OCI-LY1 (cell line): ENCODE measurements around the gene RNF38.

Source experiments
- EZH2 ChIP-seq: fragments of 200-600 bp; sonication (generic), shearing (Covaris generic); IDR thresholded peaks from 2 replicates; pipeline ENCODE4 v1.8.0; 2017; ENCODE audit warnings: borderline replicate concordance, mixed run types, mild to moderate bottlenecking, antibody characterized with exemption, low read length, moderate library complexity, mixed read lengths
- TF ChIP-seq, protein P1 (sequence below): fragments of 200-600 bp; sonication (generic), shearing (Covaris generic); IDR thresholded peaks from 2 replicates; pipeline ENCODE4 v1.5.1; 2017; ENCODE audit warnings: mild to moderate bottlenecking, antibody characterized with exemption, low read length, moderate library complexity, mixed read lengths

DNA sequence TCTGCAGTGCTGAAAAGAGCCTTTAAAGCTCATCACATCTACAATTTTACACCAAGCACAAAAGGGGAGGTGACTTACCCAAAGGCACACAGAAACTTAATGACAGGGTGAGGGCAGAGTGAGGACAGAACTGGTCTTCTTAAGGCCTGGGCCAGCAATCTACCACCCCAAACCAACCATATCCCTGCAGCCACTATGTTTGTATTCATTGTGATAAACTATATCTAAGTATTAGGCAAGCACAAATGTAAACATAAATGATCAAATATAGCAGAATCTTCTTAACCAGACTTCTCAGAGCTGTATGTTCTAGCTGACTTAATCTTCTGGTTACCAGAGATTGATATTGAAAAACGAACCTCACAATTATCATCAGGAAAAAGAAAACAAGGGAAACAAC lies 47.9 kb upstream of the RNF38 start:
- TF ChIP-seq, protein P1, sequence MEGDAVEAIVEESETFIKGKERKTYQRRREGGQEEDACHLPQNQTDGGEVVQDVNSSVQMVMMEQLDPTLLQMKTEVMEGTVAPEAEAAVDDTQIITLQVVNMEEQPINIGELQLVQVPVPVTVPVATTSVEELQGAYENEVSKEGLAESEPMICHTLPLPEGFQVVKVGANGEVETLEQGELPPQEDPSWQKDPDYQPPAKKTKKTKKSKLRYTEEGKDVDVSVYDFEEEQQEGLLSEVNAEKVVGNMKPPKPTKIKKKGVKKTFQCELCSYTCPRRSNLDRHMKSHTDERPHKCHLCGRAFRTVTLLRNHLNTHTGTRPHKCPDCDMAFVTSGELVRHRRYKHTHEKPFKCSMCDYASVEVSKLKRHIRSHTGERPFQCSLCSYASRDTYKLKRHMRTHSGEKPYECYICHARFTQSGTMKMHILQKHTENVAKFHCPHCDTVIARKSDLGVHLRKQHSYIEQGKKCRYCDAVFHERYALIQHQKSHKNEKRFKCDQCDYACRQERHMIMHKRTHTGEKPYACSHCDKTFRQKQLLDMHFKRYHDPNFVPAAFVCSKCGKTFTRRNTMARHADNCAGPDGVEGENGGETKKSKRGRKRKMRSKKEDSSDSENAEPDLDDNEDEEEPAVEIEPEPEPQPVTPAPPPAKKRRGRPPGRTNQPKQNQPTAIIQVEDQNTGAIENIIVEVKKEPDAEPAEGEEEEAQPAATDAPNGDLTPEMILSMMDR: no peak
- TF ChIP-seq EZH2: no peak
